Stimulated activated CD8-positive, alpha-beta memory T cell treated with anti-CD3 and anti-CD28 coated beads, Interleukin-4, amount 100 ng/mL, for 48 hours (primary cell): ENCODE results near the gene GLB1L2.
A peak's percentile ranks its signal among the peaks of the same experiment; 100 is the strongest.

Source experiments
- DNase-seq: peaks from one replicate; pipeline ENCODE4 v3.0.0-alpha.2; 2020

The GLB1L2 gene

DNA sequence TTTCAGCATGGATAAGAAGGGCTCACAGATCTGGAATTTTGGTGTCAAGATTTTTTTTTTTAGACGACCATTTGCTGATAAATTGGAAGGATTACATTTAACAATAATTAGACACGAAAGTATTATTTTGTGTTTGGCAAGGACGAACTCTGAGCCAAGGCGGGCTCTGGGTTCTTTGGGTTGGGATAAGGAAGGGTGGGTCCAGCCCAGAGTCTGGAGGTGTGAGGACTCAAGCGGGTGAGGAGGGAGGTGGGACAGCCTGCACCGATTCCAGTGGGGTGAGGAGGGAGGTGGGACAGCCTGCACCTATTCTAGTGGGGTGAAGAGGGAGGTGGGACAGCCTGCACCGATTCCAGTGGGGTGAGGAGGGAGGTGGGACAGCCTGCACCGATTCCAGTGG is 76.1 kb downstream of the GLB1L2 start:
- DNase-seq: no peak

DNA sequence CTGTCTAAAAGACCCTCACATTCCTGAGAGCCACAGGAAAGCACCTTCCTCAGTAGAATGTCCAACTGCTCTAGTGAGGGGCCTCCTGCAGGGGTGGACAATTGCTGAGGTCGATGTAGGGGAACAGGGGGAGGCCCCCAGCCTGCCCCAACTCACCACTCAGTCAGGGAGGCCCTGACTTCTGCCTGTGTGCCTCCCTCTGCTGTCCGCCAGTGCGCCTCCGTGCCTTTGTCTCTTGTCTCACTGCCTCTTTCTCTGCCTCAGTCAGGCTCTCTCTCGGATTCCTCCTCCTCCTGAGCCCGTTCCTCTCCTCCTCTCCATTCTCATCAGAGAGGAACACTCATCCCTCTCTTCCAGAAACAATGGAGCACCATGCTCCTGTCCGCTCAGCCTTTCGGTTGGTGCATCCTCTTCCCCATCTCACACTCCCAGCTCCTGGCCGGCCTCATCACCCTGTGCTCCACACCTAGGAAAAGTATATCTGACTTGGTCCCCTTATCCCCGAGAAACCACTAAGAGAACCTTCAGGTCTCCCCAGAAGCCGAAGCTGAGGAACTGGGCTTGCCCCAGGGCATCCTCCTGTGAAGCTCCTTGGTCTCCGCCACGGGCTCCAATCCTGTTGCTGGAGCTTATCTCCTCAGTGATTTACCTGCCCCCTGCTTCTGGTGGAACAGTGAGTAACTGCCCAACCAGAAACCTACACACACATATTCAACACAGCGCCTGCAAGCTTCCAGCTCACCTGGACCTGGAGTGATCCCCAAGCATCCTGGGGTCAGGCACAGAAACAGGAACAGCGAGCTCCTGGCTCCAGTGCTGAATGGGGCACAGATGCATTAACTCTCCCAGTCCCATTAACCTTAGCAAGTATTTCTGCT is 78.0 kb downstream of the GLB1L2 start:
- no peak for DNase-seq

GRCh38 chr11:134410766-134411165 is 79.0 kb downstream of the GLB1L2 start:
- no peak for DNase-seq

DNA sequence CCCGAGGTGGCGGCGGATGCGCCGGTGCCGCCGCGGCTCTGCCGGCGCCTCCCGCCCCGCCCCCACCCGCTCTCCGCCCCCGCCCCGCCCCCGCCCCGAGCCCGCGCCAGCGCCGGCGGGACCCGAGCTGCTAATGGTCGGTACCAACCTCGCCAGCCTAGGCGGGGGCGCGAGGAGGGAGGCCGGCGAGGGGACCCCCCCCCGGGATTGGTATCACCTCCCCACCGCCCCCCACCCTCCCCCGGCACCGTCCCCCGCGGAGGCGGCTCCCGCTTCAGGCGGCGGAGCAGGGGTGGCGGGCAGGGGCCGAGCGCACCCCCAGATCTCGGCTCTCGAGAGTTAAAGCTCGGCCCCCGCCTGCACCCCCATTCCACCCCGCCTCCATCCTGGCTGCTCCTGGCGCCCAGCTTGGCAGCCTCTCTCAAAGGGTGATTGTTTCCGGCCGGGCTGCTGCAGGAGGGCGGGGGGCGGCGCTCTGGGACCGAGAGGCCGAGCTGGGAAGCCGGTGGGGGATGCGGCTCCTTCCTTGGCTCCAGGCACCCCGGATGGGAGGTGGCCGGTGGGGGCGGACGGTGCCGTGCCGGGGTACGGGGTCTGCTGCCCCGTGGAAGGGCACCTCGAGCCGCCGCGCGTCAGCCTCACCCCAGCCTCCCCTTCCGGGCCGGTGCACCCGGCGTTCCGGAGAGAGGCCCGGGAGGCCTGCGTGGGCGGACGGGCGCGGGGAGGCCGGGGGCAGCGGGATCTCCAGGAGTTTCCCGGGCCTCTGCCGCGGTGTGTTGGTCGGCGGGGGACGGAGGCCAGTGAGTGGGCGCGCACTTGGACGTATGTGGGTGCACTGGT is 80.6 kb downstream of the GLB1L2 start, which contains the start of gene B3GAT1:
Gene B3GAT1, minus strand, starts transcription at position 40 of the 840 bp plus-strand sequence. CDS start 24,583 bp downstream, outside the sequence.
- peak; percentile 33 for DNase-seq

DNA sequence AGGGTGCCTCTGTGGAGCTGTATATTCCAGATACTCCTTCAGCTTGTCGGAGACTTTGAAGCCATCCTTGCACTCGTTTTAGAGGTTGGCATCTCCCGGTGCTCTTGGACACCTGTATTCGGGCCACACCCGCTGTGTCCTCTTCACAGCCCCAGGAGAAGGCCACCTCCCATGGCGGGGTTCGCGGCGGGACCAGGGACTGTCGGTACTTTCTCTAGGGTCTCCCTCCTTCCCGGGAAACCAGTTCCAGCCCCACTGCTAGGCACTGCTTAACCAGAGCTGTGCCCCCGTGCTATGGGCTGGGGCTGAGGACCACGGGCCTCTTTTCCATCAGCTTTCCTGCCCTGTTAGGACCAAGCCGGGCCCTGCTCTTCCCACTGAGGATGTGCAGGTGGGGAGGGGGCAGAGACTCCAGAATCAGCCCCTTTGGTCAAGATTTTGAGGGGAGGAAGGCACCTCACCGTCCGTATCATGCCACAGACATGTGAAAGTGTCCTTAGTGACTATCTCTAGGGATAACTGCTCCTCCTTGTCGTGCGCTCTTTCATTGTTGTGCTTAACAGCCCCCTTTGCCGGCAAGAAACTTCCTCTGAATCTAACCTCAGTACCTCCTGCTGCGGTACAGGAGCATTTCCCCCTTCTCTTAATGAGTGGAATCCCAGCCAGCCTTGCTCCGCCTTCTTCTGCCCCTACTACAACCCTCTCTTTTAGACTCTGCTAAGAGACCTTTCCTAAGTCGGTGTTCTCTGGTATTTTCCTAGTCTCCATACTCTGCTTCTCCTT is 81.4 kb downstream of the GLB1L2 start:
- no peak for DNase-seq

GRCh38 chr11:134413826-134414731 is 82.3 kb downstream of the GLB1L2 start:
- no peak for DNase-seq

- DNase-seq: no peak
These were observed 83.3 kb downstream of the GLB1L2 start for GRCh38 chr11:134414766-134415765.

DNA sequence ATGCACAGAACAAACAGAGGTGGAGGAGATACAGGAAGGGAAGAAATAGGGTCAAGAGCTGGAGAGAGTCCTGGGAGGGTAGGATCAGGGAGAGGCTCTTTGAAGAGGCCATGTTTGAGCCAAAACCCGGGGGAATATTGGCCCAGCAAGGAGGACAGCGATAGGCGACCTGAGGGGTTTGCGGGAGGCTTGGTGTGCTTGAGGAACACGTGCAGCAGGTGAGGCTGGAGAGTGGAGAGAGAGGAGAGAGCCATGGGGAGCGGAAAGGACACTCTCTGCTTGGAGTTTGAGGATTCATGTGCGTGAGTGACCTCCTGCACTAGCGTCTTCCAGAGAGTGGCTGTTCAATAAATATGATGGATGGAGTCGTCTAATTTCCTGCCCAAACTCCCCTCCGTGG is 84.9 kb downstream of the GLB1L2 start:
- DNase-seq: no peak

- DNase-seq: no peak
These were observed 86.4 kb downstream of the GLB1L2 start for GRCh38 chr11:134417871-134418840.

DNA sequence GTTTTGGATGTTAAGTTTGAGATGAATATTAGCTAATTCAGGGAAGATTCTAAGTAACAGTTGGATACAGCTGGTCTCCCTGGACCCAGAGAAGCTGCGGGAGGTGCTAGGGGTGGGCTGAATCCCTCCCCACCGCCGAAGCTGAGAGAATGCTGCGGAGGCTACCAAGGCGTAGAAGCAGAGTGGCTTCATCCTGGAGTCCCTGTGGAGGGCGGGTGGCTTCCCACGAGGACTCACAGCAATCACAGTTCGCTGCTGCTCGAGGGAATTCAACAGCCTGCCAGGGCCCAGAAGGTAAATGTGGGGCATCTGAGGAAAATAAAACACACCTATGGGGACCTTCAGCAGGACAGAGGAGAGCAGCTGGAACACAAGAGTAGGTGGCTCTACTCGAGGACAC is 91.3 kb downstream of the GLB1L2 start:
- DNase-seq: no peak

DNA sequence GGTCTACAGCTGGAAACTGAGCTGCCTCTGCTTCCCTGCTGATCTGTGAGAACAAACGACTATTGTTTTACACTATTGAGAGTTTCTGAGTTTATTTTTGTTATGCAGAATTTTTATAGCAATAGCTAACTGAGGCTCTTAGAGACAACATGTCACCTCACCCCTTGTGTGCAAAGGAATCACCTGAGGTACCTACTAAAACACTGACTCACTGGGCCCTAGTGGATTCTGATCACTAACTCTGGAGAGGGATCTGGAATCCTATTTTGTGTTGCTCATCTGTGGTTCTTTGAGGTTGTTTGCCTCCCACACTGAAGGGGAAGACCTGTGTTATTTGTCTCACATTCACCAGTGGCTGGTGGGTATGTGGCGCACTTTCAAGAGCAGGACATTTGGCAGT is 93.6 kb downstream of the GLB1L2 start:
- no peak for DNase-seq
